Choroid plexus epithelial cell (primary cell): ENCODE measurements around the gene MEMO1.
A peak's percentile ranks its signal among the peaks of the same experiment; 100 is the strongest.

Experiments used
- DNase-seq: peaks from one replicate; pipeline ENCODE4 v3.0.0-alpha.2; 2010; ENCODE audit warnings: low read depth
- H3K4me3 ChIP-seq: 2 replicates; pipeline ENCODE4 v1.5.1; 2011; ENCODE audit warnings: low read depth, mild to moderate bottlenecking, control low read depth, low read length, moderate library complexity
- CTCF ChIP-seq: conservative IDR thresholded peaks from 2 replicates; pipeline ENCODE4 v1.5.1; 2011; ENCODE audit warnings: low read depth, mild to moderate bottlenecking, control low read depth, inconsistent platforms, low read length, moderate library complexity

The MEMO1 gene

DNA sequence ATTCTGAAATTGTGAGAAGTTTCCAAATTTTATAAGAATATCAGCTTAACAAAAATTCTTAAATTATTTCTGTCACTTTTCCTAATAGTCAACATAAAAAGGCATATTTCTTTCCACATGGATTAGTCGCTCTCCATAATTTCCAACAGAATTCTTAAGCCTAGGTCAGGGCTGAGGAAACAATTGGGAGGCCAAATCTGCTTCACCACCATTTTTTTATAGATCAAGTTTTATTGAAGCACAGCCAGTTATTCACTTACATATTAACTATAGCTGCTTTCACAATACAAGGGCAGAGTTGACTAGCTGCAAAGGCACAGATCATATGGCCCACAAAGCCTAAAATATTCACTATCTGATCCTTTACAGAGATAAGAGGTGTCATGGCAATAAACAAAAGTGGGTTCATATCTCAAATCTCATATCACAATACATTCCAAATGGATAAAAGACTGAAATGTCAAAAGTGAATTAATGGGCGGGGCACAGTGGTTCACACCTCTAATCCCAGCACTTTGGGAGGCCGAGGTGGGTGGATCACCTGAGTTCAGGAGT lies 18.7 kb downstream of the MEMO1 start:
- TF ChIP-seq CTCF = no peak

GRCh38 chr2:31989946-31990345 lies 20.9 kb downstream of the MEMO1 start:
- H3K4me3 ChIP-seq = no peak overlapping the region
- TF ChIP-seq CTCF = no peak
- DNase-seq = no peak

More for the DNA sequence above, 18.7 kb downstream of the MEMO1 start:
- H3K4me3 ChIP-seq = no peak overlapping the region
- no peak for DNase-seq

- H3K4me3 ChIP-seq = no peak overlapping the region
- peak; percentile 77 for DNase-seq
- TF ChIP-seq CTCF = no peak
These were observed 23.2 kb downstream of the MEMO1 start for GRCh38 chr2:31987454-31988220.

GRCh38 chr2:31986906-31987305 lies 23.9 kb downstream of the MEMO1 start:
- H3K4me3 ChIP-seq = no peak overlapping the region
- no peak for DNase-seq
- TF ChIP-seq CTCF = no peak

GRCh38 chr2:31983762-31984467 lies 26.9 kb downstream of the MEMO1 start:
- peak; percentile 19 for DNase-seq
- H3K4me3 ChIP-seq = no peak overlapping the region
- no peak for TF ChIP-seq CTCF

DNA sequence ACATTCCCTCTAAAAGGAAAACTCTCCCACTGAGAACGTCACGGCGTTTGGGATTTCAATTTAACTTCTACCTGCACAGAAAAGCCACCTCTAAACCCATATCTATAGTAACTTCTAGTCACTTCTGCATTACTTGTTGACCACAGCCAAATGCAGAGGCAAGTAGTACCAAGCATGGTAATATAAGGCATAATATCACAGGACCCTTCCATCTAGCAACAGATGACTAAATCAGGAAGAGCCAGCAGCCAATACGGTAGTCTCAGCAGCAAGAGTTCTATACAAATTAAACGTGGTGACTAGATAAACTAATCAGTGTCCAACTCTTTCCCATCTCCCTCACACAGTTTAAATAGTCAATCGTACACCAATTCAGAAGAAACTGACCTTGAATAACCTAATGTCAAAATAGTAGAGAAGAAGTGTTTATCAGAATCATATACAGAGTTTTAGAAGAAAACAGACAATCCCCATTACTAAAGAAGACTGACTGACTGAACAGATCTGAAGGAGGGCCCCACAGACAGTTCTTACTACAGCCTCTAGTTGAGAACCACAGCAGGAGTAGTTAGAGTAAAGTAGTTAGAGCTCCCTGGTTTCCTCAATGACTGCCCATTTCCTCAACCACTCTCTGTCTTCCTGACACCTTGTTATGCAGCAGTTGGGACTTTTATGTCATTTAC lies 30.0 kb downstream of the MEMO1 start:
- peak; percentile 76 for DNase-seq
- peak; percentile 11 for TF ChIP-seq CTCF
- H3K4me3 ChIP-seq = no peak overlapping the region
